PC-9 (cell line): ENCODE measurements around the gene TRIM74.
"Not testable (repeated sequence)": the region's sequence is repeated elsewhere in the genome, so short reads cannot be mapped to it uniquely, and the experiment has no call there.

ENCODE experiments used
- EZH2 ChIP-seq: fragments of 200-600 bp; sonication (generic); IDR thresholded peaks from 2 replicates; pipeline ENCODE4 v1.8.0; 2017; ENCODE audit warnings: antibody characterized with exemption, low read depth
- TF ChIP-seq, protein P1 (sequence below): fragments of 200-600 bp; sonication (generic); conservative IDR thresholded peaks from 2 replicates; pipeline ENCODE4 v1.6.1; 2017; ENCODE audit warnings: mixed run types, antibody characterized with exemption, mild to moderate bottlenecking, moderate library complexity

DNA sequence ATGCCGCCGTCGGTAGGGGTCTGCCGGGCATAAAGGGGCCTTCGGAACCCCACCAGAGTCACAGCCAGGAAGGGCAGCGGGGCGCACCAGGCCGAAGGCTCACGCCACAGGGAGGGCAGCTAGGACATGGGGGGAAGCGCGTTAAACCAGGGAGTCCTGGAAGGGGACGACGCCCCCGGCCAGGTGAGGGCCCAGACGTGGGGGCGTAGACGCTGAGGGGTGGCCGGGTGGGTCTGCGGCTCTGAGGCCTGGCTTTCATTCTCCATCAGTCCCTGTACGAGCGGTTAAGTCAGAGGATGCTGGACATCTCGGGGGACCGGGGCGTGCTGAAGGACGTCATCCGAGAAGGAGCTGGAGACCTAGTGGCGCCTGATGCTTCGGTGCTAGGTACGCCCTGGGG, 422 bp upstream of the TRIM74 start:
- TF ChIP-seq, protein P1, sequence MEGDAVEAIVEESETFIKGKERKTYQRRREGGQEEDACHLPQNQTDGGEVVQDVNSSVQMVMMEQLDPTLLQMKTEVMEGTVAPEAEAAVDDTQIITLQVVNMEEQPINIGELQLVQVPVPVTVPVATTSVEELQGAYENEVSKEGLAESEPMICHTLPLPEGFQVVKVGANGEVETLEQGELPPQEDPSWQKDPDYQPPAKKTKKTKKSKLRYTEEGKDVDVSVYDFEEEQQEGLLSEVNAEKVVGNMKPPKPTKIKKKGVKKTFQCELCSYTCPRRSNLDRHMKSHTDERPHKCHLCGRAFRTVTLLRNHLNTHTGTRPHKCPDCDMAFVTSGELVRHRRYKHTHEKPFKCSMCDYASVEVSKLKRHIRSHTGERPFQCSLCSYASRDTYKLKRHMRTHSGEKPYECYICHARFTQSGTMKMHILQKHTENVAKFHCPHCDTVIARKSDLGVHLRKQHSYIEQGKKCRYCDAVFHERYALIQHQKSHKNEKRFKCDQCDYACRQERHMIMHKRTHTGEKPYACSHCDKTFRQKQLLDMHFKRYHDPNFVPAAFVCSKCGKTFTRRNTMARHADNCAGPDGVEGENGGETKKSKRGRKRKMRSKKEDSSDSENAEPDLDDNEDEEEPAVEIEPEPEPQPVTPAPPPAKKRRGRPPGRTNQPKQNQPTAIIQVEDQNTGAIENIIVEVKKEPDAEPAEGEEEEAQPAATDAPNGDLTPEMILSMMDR, result not testable (repeated sequence)
- TF ChIP-seq EZH2, result not testable (repeated sequence)
